ENCODE measurements around the gene FFAR3. TPM values are rescaled to one million over a fixed set of nuclear protein-coding genes. Genes with fewer than 3 reads are reported as not detected.

Gene FFAR3
- total RNA-seq, 4 donors from 2014 or later: 0.95 to 5.5 (median 2.2) TPM

DNA sequence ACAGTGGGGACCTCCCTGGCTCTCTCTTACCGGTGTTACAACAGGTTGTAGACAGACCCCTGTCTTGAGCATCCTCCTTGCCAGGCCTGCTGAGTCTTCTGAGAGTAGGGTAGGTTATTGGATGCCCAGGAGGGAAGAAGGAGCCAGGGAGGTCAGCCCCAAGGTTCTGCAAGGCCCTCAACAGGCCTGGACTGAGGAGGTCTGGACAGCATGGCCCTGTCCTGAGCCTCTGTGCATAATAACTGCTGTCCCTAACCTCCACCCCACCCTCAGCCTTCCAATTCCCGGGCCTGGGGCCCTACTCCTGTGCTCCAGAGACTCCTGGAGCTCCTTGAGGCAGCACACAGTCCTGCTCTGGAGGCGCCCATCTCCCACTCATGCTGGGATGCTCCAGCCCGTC is 28.9 kb upstream of the FFAR3 start:
- TF ChIP-seq, protein P1, sequence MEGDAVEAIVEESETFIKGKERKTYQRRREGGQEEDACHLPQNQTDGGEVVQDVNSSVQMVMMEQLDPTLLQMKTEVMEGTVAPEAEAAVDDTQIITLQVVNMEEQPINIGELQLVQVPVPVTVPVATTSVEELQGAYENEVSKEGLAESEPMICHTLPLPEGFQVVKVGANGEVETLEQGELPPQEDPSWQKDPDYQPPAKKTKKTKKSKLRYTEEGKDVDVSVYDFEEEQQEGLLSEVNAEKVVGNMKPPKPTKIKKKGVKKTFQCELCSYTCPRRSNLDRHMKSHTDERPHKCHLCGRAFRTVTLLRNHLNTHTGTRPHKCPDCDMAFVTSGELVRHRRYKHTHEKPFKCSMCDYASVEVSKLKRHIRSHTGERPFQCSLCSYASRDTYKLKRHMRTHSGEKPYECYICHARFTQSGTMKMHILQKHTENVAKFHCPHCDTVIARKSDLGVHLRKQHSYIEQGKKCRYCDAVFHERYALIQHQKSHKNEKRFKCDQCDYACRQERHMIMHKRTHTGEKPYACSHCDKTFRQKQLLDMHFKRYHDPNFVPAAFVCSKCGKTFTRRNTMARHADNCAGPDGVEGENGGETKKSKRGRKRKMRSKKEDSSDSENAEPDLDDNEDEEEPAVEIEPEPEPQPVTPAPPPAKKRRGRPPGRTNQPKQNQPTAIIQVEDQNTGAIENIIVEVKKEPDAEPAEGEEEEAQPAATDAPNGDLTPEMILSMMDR (IDR thresholded peaks at IDR 0.05): no peak
- no peak for DNase-seq (ENCODE audit: low spot score)
- ATAC-seq (ENCODE audit: low FRiP score): no peak

DNA sequence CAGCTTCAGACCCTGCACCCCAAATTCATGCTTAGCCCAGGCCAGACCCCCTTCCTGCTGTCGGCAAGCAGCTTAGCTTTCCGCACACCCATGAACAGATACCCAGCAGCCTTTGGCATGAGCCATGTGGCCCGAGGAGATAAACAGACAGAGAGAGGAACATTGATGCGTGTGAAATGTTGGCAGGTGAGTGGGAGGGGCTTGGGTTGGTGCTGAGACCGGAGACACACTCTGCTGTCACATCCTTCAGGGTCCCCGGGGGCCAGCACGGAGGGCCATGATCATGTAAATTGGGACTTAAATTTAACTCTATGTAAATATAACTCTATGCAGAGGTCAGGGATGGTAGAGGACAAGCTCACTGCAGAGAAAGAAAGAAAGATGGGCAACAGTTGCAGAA is 27.8 kb upstream of the FFAR3 start:
- TF ChIP-seq, protein P1 (IDR thresholded peaks at IDR 0.05): no peak
- no peak for DNase-seq (ENCODE audit: low spot score)
- ATAC-seq (ENCODE audit: low FRiP score): no peak

DNA sequence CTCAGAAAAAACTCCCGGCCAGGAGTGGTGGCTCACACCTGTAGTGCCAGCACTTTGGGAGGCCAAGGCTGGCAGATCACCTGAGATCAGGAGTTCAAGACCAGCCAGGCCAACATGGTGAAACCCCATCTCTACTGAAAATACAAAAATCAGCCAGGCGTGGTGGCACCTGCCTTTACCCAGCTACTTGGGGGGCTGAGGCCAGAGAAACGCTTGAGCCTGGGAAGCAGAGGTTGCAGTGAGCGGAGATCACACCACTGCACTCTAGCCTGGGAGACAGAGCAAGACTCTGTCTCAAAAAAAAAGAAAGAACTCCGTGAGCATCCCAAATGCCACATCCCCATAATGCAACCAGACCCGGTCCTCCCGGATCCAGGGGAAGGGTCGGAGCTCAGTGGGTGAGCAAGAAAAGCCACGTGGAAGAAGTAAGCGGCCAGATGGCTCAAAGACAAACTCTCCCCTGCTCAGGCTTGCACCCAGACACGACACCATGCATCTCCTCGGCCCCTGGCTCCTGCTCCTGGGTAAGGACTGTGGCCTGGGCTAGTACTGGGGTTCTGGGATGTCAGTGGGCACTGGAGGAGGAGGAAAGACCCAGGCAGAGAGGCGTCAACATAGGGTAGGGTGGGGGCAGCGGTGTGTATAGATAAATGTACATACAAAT is 26.6 kb upstream of the FFAR3 start:
- no peak for DNase-seq (ENCODE audit: low spot score)
- no peak for ATAC-seq (ENCODE audit: low FRiP score)
- TF ChIP-seq, protein P1 (IDR thresholded peaks at IDR 0.05): no peak

DNA sequence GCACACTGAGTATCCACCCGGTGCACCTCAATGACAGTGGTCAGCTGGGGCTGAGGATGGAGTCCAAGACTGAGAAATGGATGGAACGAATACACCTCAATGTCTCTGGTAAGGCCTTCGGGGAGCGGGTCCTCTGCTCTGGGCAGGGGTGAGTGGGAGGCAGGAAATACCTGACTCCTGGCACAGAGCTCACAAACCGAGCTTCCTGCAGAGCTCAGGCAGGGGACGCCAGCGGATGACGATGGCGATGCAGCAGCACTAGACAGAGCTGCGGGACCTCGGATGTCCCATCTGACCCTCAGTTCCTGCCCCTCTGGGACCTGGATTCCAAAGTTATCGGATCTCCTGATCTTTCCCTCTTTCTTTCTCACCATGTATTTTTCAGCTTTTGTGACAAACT is 25.4 kb upstream of the FFAR3 start:
- no peak for DNase-seq (ENCODE audit: low spot score)
- TF ChIP-seq, protein P1 (IDR thresholded peaks at IDR 0.05): no peak
- no peak for ATAC-seq (ENCODE audit: low FRiP score)

DNA sequence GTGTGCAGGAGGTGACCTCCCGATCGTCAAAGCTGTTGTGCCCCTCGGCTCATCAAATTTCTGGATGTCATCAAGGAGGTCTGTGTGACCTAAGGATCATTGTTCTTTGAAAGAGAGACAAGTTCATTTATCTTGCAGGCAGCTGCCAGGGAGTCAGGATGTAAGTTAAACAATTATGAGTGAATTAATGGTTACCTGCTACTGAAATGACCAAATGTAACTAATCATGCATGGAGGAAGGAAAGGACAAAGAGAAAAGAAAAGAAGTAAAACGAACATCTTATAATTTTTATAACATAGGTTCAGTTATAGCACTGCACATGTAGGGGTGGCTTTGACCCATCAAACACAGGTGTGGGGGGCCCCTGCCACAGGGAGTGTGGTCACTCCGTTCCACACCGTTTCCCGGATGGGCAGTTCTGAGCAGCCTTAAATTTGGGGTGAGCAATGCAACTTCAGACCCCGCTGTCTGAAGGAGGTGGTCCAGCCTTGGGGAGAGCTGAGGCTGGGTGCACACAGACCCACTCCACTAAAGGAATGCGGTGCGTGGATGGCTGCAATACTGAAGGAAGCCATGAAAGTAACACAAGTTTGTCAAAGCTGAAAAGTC is 24.0 kb upstream of the FFAR3 start:
- TF ChIP-seq, protein P1 (IDR thresholded peaks at IDR 0.05): no peak

DNA sequence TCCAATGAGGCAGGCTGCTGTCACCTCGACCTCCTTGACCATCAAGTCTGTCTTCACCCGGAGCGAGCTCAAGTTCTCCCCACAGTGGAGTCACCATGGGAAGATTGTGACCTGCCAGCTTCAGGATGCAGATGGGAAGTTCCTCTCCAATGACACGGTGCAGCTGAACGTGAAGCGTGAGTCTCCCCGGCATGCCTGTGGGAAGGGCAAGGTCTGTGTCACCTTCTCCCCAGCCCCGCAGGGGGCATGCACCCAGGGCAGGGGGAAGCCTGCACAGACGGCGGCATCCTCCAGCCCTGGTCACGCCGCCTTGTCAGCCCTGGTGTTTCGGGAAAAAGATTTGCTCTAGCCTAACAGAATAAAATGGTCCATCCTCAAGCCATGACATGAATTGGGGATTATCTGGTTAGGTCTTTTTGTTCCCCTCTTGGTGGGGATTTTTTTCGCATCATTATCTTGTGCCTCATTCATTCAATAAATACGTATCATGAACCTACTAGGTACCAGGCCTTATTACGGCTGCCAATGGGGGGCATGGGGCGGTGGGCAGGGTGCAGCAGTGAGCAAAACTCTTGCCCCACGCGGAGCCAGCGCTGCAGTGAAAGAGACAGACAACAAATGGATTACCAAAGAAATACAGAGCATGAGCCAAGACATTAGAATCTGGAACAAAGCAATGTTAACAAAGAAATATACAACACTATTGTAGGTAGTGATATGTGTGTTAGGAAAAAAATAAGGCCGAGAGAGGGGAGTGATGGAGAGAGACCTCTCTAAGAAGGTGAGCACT is 21.9 kb upstream of the FFAR3 start:
- TF ChIP-seq, protein P1 (IDR thresholded peaks at IDR 0.05): no peak
- ATAC-seq (ENCODE audit: low FRiP score): no peak
- no peak for DNase-seq (ENCODE audit: low spot score)

More for the DNA sequence above, 24.0 kb upstream of the FFAR3 start:
- no peak for ATAC-seq (ENCODE audit: low FRiP score)
- DNase-seq (ENCODE audit: low spot score): no peak

Data from omental fat pad (tissue), 4 donors.